ENCODE measurements around the gene LMCD1. TPM values are rescaled to one million over a fixed set of nuclear protein-coding genes. Genes with fewer than 3 reads are reported as not detected.
A peak's percentile ranks its signal among the peaks of the same experiment; 100 is the strongest.
"Not testable (repeated sequence)": the region's sequence is repeated elsewhere in the genome, so short reads cannot be mapped to it uniquely, and the experiment has no call there.

The LMCD1 gene
- polyA plus RNA-seq, 2 donors: 17.2 to 21.2 TPM

DNA sequence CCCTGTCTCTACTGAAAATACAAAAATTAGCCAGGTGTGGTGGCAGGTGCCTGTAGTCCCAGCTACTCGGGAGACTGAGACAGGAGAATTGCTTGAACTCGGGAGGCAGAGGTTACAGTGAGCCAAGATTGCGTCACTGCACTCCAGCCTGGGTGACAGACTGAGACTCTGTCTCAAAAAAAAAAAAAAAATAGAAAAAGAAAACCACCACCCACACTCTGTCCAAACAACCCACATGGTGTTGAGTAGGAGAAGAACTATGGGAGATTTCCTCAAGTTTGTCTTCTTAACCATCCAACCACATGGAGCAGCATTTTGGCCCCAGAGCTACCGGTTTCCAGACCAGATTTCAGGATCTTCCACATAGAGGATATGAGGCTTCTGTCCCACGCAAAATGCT lies 78.8 kb downstream of the LMCD1 start:
- H3K36me3 ChIP-seq (ENCODE audit: control insufficient read depth in 2 of 2, insufficient read depth in 2 of 2, low read length in 1 of 2); H3K9me3 ChIP-seq (ENCODE audit: control insufficient read depth in 2 of 2, insufficient read depth in 1 of 2, low read depth in 1 of 2, low read length in 1 of 2); H3K27me3 ChIP-seq (ENCODE audit: control insufficient read depth in 1 of 2, insufficient read depth in 2 of 2, low read length in 2 of 2); H3K27ac ChIP-seq (ENCODE audit: low read depth in 2 of 2, low read length in 1 of 2); H3K4me3 ChIP-seq (ENCODE audit: low read depth in 1 of 2, low read length in 2 of 2); H3K4me1 ChIP-seq (ENCODE audit: control insufficient read depth in 2 of 2, insufficient read depth in 2 of 2, low read length in 1 of 2): not testable (repeated sequence)
- 78 to 80% methylated on average over 5 of the region's 5 CpGs for WGBS, 2 donors

DNA sequence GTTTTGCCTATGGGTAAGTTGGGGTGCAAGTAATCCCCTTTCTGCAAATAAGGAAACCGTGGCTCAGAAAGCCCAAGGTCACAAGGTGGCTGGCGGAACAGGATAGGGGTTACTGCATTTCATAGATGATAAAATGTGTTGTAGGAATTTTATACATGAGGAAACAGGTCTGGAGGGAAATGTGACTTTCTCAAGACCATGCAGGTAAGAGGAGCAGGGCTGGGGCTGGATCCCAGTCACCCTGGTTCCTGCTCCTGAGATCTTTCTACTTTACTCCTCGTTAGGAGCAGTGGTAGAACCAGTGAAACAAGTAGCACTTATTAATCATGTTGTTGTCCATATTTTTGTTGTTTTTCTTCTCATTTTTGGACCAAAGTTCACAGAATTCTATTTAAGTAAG lies 79.8 kb downstream of the LMCD1 start:
- WGBS, 2 donors: 69 to 75% methylated on average over 3 of the region's 3 CpGs
- Histone ChIP-seq H3K27me3 (ENCODE audit: control insufficient read depth in 1 of 2, insufficient read depth in 2 of 2, low read length in 2 of 2) (no peaks in the 10 kb centered on the region), H3K4me3 (ENCODE audit: low read depth in 1 of 2, low read length in 2 of 2) (no peak overlapping the region), H3K27ac (ENCODE audit: low read depth in 2 of 2, low read length in 1 of 2) (peak overlapping the region in 1 of 2 donors; percentile 50), H3K36me3 (ENCODE audit: control insufficient read depth in 2 of 2, insufficient read depth in 2 of 2, low read length in 1 of 2) (no peaks in the 10 kb centered on the region), H3K4me1 (ENCODE audit: control insufficient read depth in 2 of 2, insufficient read depth in 2 of 2, low read length in 1 of 2) (peaks cover 0 to 2% of the 10 kb centered on the region in 2 donors), H3K9me3 (ENCODE audit: control insufficient read depth in 2 of 2, insufficient read depth in 1 of 2, low read depth in 1 of 2, low read length in 1 of 2) (no peaks in the 10 kb centered on the region)

DNA sequence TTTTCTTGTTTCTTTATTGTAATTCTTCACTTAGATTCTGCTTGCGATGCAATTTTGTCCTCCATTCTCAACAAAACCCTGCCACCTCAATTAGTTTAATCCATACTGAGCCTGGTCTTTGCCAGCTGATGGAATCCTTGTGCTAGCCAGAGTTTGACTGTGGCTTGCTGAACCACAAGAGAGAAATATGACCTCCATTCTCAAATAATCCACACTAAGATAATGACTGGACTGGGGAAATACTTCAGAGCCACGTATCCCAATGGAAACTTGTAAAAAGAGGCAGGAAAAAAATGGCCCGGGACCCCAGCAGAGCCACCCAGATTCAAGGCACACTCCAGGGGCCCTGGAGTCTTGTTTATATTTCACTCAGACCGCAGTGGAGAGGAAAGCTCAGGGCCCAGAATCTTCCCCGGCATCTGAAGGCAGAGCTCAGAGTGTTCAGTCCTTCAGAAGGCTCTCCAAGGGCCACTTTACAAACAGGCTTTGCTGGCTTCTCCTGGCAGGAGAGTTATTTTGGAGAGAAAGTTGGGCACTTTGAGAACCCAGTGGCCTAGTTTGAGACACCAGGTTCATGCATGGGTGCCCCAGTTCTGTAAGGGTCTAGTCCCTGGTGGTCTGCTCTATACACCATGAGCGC lies 80.3 kb downstream of the LMCD1 start:
- no peak overlapping the region for H3K27ac ChIP-seq (ENCODE audit: low read depth in 2 of 2, low read length in 1 of 2)
- no peaks in the 10 kb centered on the region for H3K36me3 ChIP-seq (ENCODE audit: control insufficient read depth in 2 of 2, insufficient read depth in 2 of 2, low read length in 1 of 2)
- 92 to 96% methylated on average over 6 of the region's 6 CpGs for WGBS, 2 donors
- peaks cover 0 to 2% of the 10 kb centered on the region in 2 donors for H3K4me1 ChIP-seq (ENCODE audit: control insufficient read depth in 2 of 2, insufficient read depth in 2 of 2, low read length in 1 of 2)
- no peaks in the 10 kb centered on the region for H3K27me3 ChIP-seq (ENCODE audit: control insufficient read depth in 1 of 2, insufficient read depth in 2 of 2, low read length in 2 of 2)
- no peak overlapping the region for H3K4me3 ChIP-seq (ENCODE audit: low read depth in 1 of 2, low read length in 2 of 2)
- no peaks in the 10 kb centered on the region for H3K9me3 ChIP-seq (ENCODE audit: control insufficient read depth in 2 of 2, insufficient read depth in 1 of 2, low read depth in 1 of 2, low read length in 1 of 2)

DNA sequence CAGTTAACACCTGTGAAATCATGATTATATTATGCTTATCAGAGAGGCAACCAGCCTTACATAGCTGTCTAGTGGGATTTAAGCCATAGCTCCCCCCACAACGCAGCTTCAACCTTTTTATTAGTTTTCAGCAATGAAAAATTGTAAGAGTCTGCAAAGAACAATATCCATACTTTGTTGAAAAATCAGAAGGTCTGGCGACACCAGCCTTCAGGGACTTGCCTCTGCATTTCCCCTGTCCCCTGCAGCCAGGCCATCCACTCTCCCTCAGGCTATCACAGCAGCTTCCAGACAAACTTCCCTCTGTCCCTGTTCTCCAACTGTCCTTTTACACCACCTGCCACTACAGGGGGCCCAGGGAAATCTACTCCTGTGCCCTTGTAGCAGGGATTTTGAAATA lies 83.0 kb downstream of the LMCD1 start:
- Histone ChIP-seq H3K4me3 (ENCODE audit: low read depth in 1 of 2, low read length in 2 of 2) (no peak overlapping the region), H3K27me3 (ENCODE audit: control insufficient read depth in 1 of 2, insufficient read depth in 2 of 2, low read length in 2 of 2) (no peaks in the 10 kb centered on the region), H3K27ac (ENCODE audit: low read depth in 2 of 2, low read length in 1 of 2) (no peak overlapping the region), H3K4me1 (ENCODE audit: control insufficient read depth in 2 of 2, insufficient read depth in 2 of 2, low read length in 1 of 2) (peaks cover 0 to 2% of the 10 kb centered on the region in 2 donors), H3K36me3 (ENCODE audit: control insufficient read depth in 2 of 2, insufficient read depth in 2 of 2, low read length in 1 of 2) (no peaks in the 10 kb centered on the region), H3K9me3 (ENCODE audit: control insufficient read depth in 2 of 2, insufficient read depth in 1 of 2, low read depth in 1 of 2, low read length in 1 of 2) (no peaks in the 10 kb centered on the region)
- 89 to 93% methylated on average over 2 of the region's 2 CpGs for WGBS, 2 donors

DNA sequence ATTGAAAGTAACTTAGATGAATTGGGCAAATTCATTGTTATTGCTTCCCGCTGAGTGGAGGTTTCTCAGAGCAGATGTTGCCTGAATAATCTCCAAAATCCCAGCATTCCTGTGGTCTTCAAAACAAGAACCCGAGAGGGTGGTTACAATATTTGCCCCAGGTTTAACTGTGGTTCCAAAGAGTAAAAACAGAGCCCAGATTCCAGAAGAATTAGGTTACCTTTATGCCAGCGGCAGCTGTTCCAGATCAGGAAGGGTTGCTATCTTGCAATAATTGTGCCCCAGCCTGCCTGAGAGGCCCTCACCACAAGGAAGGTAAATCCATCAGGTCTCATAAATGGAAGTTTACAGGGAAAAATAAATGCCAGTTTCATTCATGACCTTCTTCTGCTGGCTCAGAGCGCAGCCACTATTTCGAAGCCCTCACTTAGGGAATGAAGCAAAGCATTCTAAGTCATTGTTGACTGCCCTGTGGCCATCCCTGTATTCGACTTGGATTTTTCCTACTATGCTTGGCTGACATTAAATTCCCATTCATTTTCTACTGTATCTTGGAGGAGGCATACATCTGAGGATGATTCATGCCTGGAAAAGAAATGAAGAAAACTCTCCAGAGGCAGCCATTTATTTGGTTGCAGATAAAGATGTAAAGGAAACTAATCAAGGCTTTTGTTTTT lies 88.4 kb downstream of the LMCD1 start:
- Histone ChIP-seq H3K4me1 (ENCODE audit: control insufficient read depth in 2 of 2, insufficient read depth in 2 of 2, low read length in 1 of 2) (no peaks in the 10 kb centered on the region), H3K27me3 (ENCODE audit: control insufficient read depth in 1 of 2, insufficient read depth in 2 of 2, low read length in 2 of 2) (no peaks in the 10 kb centered on the region), H3K9me3 (ENCODE audit: control insufficient read depth in 2 of 2, insufficient read depth in 1 of 2, low read depth in 1 of 2, low read length in 1 of 2) (no peaks in the 10 kb centered on the region), H3K27ac (ENCODE audit: low read depth in 2 of 2, low read length in 1 of 2) (no peak overlapping the region), H3K36me3 (ENCODE audit: control insufficient read depth in 2 of 2, insufficient read depth in 2 of 2, low read length in 1 of 2) (no peaks in the 10 kb centered on the region), H3K4me3 (ENCODE audit: low read depth in 1 of 2, low read length in 2 of 2) (no peak overlapping the region)
- WGBS, 2 donors: 47 to 54% methylated on average over 6 of the region's 6 CpGs

DNA sequence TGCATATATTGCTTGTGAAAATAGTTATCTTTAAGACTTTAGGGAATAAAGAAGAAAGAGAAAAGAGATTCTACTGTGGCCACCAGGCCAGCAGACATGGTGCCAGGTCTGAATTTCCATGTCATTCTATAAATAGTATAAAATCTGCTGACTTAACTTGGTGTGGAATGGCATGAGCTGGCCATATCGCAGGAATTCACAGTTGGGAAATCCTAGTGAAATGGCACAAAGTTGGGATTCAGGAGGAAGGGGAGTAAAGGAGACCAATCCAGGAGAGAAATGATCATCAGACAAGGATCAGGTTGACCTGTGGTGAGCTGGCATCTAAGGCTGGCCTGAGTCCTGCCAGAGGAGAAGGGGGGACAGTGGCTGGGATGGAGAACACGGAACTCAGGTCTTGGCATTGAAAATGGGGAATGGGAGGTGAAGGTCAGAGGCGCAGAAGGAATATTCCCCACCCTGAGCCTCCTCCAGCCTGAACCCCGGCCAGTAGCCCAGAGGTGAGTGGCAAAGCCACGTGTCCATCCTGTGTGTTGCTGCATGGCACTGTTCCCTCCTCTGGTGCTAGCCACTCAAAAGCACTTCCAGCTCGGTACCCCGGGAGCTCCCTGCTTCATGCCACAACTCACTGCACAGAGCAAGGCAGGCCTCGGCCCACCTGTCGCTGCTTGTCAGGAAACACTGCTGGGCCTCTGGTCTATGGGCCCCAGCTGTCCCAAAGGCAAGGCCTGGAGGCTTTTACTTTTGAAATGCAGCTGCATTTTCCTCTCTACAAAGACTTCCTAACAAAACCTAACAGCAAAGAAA lies 91.6 kb downstream of the LMCD1 start:
- no peaks in the 10 kb centered on the region for H3K27me3 ChIP-seq (ENCODE audit: control insufficient read depth in 1 of 2, insufficient read depth in 2 of 2, low read length in 2 of 2)
- H3K4me3 ChIP-seq (ENCODE audit: low read depth in 1 of 2, low read length in 2 of 2): no peak overlapping the region
- H3K4me1 ChIP-seq (ENCODE audit: control insufficient read depth in 2 of 2, insufficient read depth in 2 of 2, low read length in 1 of 2): peaks cover 0 to 8% of the 10 kb centered on the region in 2 donors
- no peak overlapping the region for H3K27ac ChIP-seq (ENCODE audit: low read depth in 2 of 2, low read length in 1 of 2)
- WGBS, 2 donors: 78 to 82% methylated on average over 9 of the region's 9 CpGs
- no peaks in the 10 kb centered on the region for H3K36me3 ChIP-seq (ENCODE audit: control insufficient read depth in 2 of 2, insufficient read depth in 2 of 2, low read length in 1 of 2)
- no peaks in the 10 kb centered on the region for H3K9me3 ChIP-seq (ENCODE audit: control insufficient read depth in 2 of 2, insufficient read depth in 1 of 2, low read depth in 1 of 2, low read length in 1 of 2)

DNA sequence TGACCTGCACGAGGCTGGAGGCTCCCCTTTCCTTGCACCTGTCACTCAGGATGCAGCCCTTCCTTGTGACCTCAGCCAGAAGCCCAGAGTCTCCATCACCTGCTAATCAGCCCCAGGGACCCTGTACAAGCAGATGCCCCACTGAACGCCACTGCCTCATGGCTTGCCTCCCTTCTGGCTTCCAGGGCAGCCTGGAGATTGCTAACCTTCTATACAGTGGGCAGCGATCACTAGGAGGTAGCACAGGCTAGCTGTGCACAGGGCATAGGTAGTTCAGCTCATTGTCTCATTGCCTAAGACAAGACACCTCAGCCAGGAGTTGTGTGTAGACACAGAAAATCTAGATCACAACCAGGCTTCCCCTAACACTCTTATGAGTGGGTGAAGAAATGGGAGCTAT lies 93.6 kb downstream of the LMCD1 start:
- H3K27me3 ChIP-seq (ENCODE audit: control insufficient read depth in 1 of 2, insufficient read depth in 2 of 2, low read length in 2 of 2): no peaks in the 10 kb centered on the region
- no peaks in the 10 kb centered on the region for H3K36me3 ChIP-seq (ENCODE audit: control insufficient read depth in 2 of 2, insufficient read depth in 2 of 2, low read length in 1 of 2)
- WGBS, 2 donors: 63 to 76% methylated on average over 3 of the region's 3 CpGs

DNA sequence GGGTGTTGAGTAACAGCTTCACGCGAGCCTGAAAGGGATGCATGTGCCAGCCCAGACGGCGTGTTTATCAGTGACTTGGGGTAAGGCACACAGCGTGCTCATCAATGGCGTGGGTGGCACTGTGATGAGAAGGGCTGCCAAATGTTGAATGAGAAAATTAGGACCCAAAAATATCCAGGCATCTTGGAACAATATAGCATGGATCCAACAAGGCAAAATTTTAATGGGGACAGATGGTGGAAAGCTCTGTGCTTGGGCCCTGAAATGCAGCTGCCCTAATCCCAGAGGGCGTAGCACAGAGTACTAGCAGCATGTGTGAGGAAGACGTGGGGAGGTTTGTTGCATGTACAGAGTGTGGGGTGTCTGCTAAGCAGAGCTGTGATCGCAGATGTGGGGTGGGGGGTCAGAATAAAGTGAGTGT lies 94.1 kb downstream of the LMCD1 start:
- H3K27ac ChIP-seq (ENCODE audit: low read depth in 2 of 2, low read length in 1 of 2): no peak overlapping the region
- H3K36me3 ChIP-seq (ENCODE audit: control insufficient read depth in 2 of 2, insufficient read depth in 2 of 2, low read length in 1 of 2): no peaks in the 10 kb centered on the region
- no peak overlapping the region for H3K4me3 ChIP-seq (ENCODE audit: low read depth in 1 of 2, low read length in 2 of 2)
- H3K9me3 ChIP-seq (ENCODE audit: control insufficient read depth in 2 of 2, insufficient read depth in 1 of 2, low read depth in 1 of 2, low read length in 1 of 2): no peaks in the 10 kb centered on the region
- no peaks in the 10 kb centered on the region for H3K27me3 ChIP-seq (ENCODE audit: control insufficient read depth in 1 of 2, insufficient read depth in 2 of 2, low read length in 2 of 2)
- WGBS, 2 donors: 94% methylated on average over 9 of the region's 9 CpGs
- peaks cover 0 to 8% of the 10 kb centered on the region in 2 donors for H3K4me1 ChIP-seq (ENCODE audit: control insufficient read depth in 2 of 2, insufficient read depth in 2 of 2, low read length in 1 of 2)

More for the DNA sequence above, 93.6 kb downstream of the LMCD1 start:
- Histone ChIP-seq H3K4me1 (ENCODE audit: control insufficient read depth in 2 of 2, insufficient read depth in 2 of 2, low read length in 1 of 2) (peaks cover 0 to 8% of the 10 kb centered on the region in 2 donors), H3K4me3 (ENCODE audit: low read depth in 1 of 2, low read length in 2 of 2) (no peak overlapping the region), H3K9me3 (ENCODE audit: control insufficient read depth in 2 of 2, insufficient read depth in 1 of 2, low read depth in 1 of 2, low read length in 1 of 2) (no peaks in the 10 kb centered on the region), H3K27ac (ENCODE audit: low read depth in 2 of 2, low read length in 1 of 2) (no peak overlapping the region)

DNA sequence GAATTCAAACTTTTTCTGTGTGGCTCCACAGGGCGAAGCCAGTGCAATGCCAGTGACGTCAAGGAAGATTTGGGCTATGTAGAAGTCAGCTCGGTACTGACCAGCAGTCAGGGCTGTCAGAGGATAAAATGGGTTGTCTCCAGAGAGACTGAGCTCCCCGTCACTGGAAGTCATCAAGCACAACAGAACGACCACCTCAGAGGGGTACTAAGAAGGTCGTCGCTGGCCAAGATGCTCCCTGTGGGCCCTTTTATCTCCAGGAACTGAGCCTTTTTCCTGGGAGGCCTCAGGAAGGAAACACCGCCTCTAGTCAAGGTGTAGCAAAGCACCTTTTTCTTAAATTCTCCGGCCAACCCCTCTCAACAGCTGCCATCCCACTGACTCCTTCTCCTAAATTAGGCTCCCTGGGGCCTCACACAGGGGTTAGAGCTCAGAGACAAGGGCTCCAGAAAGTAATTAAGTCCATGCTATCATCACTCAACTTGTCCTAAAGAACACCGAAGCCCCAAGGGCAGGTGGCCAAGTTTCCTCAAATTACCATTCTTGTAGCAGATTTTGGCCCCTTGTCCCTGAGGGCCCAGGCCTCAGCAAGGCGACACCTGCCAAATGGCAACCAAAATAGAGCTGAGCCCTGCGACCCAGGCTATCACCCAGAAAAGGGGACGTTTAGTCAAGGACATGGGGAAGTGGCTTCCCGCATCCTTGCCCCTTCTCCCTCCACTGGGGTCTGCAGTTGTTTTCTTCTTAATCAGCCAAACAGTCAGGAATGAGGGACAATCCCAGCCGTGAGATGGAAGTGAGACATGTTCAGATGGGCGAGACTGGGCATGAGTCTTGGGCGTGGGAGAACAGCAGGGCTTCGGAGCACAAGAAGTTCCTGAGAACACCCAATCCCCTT lies 94.9 kb downstream of the LMCD1 start:
- Histone ChIP-seq H3K27me3 (ENCODE audit: control insufficient read depth in 1 of 2, insufficient read depth in 2 of 2, low read length in 2 of 2) (no peaks in the 10 kb centered on the region), H3K4me3 (ENCODE audit: low read depth in 1 of 2, low read length in 2 of 2) (no peak overlapping the region), H3K27ac (ENCODE audit: low read depth in 2 of 2, low read length in 1 of 2) (no peak overlapping the region), H3K4me1 (ENCODE audit: control insufficient read depth in 2 of 2, insufficient read depth in 2 of 2, low read length in 1 of 2) (peaks cover 0 to 8% of the 10 kb centered on the region in 2 donors), H3K36me3 (ENCODE audit: control insufficient read depth in 2 of 2, insufficient read depth in 2 of 2, low read length in 1 of 2) (no peaks in the 10 kb centered on the region), H3K9me3 (ENCODE audit: control insufficient read depth in 2 of 2, insufficient read depth in 1 of 2, low read depth in 1 of 2, low read length in 1 of 2) (no peaks in the 10 kb centered on the region)
- 73 to 75% methylated on average over 18 of the region's 18 CpGs for WGBS, 2 donors
